Right forelimb (tissue), 1 donor: Measurements from ENCODE around the gene KLF12.

Experiments
- DNase-seq: peaks from one replicate; pipeline ENCODE4 v3.0.0-alpha.2; 2018

Gene KLF12

GRCh38 chr13:74134777-74135325 is 647 bp upstream of the KLF12 start:
- no peak for DNase-seq

DNA sequence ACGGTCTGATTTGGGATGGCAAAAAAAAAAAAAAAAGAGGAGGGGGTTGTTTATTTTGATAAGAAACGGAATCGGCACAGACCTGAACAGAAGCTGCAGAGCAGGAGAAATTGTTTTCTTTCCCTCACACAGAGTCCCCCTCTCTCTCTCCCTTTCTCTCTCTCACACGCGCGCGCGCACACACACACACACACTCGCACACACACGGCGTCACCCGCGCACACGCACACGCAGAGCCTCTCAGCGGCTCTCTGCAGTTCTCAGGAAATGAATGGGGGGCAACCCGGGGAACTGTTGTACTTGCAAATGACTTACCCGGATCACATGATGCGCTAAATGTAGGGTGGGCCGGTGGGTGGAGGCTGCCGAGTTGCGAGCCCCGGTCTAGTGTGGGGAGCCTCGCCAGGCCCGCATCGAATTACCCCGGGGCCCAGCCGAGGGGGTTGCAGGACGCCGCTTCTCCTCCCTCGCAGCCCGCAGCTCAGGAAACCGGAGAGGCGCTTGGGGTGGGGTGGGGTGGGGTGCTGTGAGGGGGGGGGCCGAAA is 475 bp downstream of the KLF12 start:
- DNase-seq, result peak; percentile 97

DNA sequence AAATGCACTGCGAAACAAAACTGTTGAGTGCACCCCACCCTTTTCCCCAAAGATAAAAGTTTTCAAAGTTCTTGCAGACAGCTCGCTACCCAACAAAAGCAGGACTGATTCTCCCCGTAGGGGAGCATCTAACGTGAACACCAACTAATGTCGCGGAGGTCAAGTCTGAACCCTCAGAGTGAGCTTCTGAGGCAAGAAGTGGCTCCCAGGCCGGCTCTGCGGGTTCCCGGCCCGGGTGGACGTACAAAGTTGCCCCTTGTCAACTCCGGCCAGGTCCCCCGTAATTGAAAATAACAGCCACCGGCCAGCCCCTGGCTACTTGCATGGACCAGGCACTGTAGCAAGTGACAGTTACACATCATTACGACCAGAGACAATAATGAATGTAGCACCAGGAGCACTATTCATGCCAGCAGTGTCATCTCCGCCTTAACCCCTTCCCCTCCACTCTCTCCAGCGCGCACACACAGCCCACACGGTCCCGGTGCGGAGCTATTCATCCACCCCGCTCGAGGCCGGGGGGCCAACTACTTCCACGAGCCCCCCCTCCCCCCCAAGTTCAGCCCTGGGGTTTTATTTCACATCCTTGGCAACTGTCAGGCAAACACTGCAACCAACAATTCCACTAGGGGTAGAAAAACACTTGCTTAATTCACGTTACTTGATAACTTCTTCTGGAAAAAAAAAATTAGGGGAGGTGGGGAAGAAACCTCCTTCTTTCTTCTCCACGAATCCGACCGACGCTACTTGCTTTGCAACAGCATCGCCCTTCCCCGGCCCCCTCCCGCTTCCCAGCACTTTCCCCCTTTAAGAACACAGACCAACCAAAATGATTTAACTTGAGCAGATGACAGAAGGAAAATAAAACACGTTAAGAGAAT is 1.2 kb downstream of the KLF12 start:
- peak; percentile 76 for DNase-seq

GRCh38 chr13:74132152-74132775 is 1.9 kb downstream of the KLF12 start:
- DNase-seq, result no peak

DNA sequence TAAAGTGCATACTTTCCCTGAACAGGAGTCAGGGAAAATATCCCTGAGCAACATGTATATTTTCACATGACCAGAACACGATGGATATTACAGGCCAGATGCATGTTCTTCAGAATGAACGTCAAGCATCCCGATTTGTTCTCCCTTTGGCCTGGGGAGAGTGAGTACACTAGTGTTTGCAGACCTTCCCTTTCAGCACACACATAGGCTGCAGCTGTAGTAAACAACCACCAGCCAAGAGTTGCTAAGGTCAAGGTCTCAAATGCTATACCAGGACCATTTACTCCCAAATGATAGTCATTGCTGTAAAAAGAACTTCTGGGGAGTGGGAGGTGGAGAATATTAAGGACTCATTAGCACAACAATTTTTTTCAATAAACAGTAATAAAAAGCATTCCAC is 3.0 kb downstream of the KLF12 start:
- no peak for DNase-seq

DNA sequence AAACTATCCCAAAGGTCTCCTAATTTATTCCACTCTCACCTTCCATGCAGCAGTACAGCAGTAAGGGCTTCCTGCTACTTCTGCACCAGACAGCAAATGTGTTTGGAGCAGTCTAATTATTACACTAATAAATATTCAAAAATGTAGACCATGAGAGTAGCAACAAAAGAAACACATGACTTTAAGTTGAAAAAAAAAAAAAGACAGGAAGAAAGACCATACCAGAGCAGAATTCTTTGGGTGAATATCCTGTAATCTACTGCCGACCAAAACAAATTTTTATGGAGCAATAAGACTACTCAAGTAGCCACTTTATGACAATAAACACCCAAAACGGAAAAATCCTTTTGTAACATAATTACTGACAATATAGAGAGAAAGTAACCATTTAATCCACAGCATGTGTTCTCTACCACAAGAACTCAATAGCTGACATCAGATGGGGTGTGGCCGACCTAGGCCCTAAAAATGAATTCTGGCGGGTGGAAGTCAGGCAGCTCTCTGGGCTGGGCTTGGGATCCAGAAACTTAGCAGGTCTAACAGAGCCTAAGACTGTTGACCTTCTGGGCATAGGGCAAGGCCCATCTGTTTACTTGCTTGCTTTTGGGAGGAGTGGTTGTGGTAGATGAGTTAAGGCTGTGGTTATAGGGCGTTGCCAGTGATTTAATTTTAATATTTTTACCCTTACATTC is 4.6 kb downstream of the KLF12 start:
- peak; percentile 45 for DNase-seq

- DNase-seq, result no peak
Observed at GRCh38 chr13:74128156-74128767, 5.9 kb downstream of the KLF12 start.

- no peak for DNase-seq
Observed at GRCh38 chr13:74118328-74118727, 15.9 kb downstream of the KLF12 start.

DNA sequence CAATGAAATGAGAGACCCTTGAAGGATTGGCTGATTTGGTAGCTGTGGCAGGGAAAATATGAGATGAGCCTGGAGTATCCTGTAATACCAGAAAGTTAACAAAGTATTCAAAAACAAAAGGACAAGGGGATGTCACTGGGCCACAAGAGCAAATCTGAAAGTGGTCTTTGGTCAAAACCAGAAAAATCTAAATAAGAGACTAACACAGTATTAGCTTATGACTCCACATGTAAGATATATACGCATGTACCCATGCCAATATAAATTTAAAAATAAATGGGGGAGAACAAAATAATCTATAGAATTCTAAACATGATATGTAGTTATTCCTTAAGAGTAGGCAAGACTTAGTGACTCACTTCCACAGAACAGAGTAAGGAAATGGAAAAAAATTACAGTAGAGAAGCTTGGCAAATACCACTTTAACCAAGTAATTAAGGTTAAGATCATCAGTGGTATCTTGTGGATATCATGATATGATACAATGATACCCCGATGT is 16.9 kb downstream of the KLF12 start:
- no peak for DNase-seq

DNA sequence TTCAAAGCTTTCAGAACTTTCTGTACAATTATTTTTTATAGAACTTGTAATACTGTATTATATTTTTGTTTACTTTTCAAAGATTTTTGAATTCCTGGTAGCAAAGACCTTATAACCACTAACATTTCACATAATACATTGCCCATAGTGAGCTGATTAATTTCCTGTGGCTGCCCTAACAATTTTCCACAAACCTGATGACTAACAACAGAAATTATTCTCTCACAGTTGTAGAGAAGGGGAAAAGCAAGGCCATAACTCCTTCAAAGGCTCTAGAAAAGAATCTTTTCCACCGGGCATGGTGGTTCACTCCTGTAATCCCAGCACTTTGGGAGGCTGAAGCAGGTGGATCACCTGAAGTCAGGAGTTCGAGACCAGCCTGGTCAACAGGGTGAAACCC is 19.1 kb downstream of the KLF12 start:
- no peak for DNase-seq

- DNase-seq, result no peak
Observed at GRCh38 chr13:74114641-74115040, 19.6 kb downstream of the KLF12 start.

DNA sequence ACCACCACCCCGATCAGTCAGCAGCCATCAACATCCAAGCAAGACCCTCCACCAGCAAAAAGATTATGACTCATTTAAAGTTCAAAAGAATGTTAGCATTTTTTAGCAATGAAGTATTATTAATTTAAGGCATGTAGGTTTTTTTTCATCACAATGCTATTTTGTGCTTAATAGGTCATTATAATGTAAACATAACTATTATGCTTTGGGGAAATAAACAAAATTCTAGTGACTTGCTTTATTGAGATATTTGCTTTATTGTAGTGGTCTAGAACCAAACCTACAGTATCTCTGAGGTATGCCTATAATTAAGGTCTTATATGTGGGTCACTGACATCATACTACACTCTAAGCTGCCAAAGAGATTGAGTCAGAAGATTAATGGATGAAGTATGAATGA is 20.0 kb downstream of the KLF12 start:
- DNase-seq, result no peak

DNA sequence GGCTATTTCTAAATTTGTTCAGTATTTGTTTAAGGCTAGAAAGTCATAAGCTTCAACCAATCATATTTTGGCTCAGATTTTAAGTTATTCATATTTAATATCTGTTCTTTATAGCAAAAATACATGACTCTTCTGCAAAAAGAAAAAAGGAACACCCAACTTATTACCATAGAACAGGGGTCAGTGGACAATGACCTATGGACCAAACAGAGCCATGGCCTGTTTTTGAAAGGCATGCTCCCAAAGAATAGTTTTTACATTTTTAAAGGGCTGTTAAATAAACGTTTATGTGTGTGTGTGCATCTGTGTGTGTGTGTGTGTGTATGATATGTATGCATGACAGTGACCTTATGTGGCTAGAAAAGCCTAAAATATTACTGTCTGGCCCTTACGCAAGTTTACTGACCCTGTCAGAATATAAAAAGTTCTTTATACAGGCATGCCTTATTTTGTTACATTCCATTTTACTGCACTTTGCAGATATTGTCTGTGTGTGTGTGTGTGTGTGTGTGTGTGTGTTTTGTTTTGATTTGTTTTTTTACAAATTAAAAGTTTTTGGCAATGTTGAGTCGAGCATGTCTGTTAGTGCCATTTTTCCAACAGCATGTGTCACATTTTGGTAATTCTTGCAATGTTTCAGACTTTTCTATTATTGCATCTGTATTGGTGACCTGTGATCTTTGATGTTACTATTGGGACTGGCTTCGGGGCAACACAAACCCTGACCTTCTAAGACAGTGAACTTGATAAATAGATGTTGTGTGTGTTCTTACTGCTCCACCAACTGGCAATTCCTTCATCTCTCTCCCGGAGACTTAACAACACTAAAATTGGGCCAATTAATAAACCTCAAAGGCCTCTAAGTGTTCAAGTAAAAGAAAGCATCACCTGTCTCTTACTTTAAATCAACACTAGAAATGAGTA is 22.0 kb downstream of the KLF12 start:
- no peak for DNase-seq

GRCh38 chr13:74111399-74111798 is 22.8 kb downstream of the KLF12 start:
- DNase-seq, result no peak

- DNase-seq, result no peak
Observed at GRCh38 chr13:74110053-74110452, 24.2 kb downstream of the KLF12 start.

DNA sequence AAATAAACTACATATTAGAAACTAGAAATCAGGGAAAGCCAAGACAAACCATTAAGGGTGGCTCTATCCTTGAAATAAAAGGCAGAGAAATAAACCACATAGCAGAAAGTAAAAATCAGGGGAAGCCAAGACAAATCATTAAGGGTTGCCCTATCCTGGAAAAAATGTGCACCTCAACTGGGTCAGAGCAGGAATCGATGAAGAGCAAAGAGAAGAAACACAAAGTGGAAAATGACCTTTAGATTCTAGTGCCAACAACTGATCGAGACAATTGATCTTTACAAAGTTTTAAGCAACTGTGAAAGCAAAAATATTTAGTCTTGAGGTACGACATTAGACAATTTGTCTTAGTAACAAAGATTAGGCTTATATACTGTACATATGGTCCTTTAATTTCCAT is 26.6 kb downstream of the KLF12 start:
- DNase-seq, result no peak

GRCh38 chr13:74105871-74106270 is 28.3 kb downstream of the KLF12 start:
- no peak for DNase-seq

GRCh38 chr13:74104661-74105275 is 29.4 kb downstream of the KLF12 start:
- DNase-seq, result no peak

DNA sequence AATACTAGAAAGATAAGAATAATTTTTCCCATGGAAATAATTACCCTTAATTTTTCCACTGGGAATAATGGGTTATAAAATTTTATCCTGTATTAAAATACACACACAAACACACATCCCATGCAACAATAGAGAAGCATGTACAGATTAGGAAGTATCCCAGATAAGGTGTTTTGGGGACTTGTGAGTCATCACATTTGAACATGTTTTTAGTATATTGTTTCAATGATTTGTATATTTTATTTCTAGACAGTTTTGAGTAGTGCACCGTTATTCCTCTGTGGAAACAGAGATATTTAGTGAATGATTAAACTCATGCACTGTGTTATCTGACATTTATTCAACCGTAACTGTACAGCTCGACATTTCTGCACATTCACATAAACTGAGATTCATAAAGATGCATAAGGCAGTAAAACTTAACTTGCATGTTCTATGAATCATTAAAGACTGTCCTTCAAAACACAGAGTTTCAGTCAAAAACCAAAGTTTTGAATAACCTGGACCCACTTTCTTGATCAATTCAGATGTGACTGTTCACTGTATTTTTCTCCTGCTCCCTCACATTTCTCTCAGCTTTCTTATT is 30.1 kb downstream of the KLF12 start:
- DNase-seq, result no peak

GRCh38 chr13:74103196-74103595 is 31.0 kb downstream of the KLF12 start:
- DNase-seq, result no peak

DNA sequence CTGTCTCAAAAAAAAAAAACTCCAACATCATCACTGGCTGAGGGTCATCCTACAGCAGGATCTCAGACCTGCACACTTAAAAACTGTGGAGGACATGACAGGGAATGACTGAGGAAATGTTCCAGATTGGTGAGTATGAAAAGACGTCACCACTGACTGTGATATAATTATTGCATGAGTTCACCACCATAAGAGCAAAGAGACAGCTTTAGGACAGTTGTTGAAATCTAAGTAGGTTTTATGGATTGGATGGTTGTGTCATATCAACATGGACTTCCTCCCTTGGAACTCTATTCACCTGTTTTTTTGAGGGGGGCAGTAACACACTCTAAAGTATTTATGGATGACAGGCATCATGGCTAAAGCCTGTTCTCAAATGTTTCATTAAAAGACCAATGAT is 31.5 kb downstream of the KLF12 start:
- no peak for DNase-seq
